Spleen (tissue), 7 donors: ENCODE results near the gene TDO2.

Source experiments
- POLR2A ChIP-seq, 3 donors: fragments of 450-650 bp; IDR thresholded peaks; one replicate each; pipeline ENCODE4 v1.5.1; 2017; ENCODE audit warnings: antibody characterized with exemption in 3 of 3, mild to moderate bottlenecking in 1 of 3
- TF ChIP-seq, protein P1 (sequence below), 11 experiments: fragments of 200-600 bp in 7 of 11; fragments of 450-650 bp in 4 of 11; sonication (generic) in 4 of 11; IDR thresholded peaks in 8 of 11; conservative IDR thresholded peaks in 3 of 11; 1 replicate in 7 of 11; 2 replicates in 4 of 11; pipeline versions ENCODE4 v1.4.0 to v1.8.0; 2016 to 2021; ENCODE audit warnings: antibody characterized with exemption in 11 of 11, inconsistent platforms in 4 of 11, mild to moderate bottlenecking in 1 of 11
- donor health status: DM: no; HTN: no; CAD: no; lungs with moderate emphysema.
- donor health status: DM: no; HTN: no; CAD: no.
- donor health status: DM: no; HTN: no; CAD: no.

DNA sequence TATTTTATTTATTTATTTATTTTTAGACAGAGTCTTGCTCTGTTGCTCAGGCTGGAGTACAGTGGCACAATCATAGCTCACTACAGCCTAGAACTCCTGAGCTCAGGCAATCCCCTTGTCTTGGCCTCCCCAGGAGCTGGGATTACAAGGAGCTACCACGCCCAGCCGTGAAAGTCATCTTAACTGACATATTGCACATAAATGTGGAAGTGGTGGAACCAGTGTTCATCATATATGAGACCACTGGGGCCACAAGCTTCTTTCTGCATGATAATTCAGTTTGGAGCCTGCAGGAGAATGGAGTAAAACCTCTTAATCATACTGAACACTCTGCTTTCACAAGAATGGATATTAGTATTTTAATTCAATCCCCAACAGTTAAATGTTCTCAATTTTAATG is 62.7 kb downstream of the TDO2 start:
- TF ChIP-seq, protein P1, sequence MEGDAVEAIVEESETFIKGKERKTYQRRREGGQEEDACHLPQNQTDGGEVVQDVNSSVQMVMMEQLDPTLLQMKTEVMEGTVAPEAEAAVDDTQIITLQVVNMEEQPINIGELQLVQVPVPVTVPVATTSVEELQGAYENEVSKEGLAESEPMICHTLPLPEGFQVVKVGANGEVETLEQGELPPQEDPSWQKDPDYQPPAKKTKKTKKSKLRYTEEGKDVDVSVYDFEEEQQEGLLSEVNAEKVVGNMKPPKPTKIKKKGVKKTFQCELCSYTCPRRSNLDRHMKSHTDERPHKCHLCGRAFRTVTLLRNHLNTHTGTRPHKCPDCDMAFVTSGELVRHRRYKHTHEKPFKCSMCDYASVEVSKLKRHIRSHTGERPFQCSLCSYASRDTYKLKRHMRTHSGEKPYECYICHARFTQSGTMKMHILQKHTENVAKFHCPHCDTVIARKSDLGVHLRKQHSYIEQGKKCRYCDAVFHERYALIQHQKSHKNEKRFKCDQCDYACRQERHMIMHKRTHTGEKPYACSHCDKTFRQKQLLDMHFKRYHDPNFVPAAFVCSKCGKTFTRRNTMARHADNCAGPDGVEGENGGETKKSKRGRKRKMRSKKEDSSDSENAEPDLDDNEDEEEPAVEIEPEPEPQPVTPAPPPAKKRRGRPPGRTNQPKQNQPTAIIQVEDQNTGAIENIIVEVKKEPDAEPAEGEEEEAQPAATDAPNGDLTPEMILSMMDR (IDR thresholded peaks at IDR 0.05 in 8 of 11, conservative IDR thresholded peaks at IDR 0.05 in 3 of 11) = no peak
- no peak for TF ChIP-seq POLR2A (IDR thresholded peaks at IDR 0.05)
